Activated naive CD4-positive, alpha-beta T cell treated with anti-CD3 and anti-CD28 coated beads, Interleukin-2, amount 10 ng/mL, durations not matched to agents 7 days and 5 days (primary cell): ENCODE data around the gene STRN4.

Source experiments
- CTCF ChIA-PET: fragments of 350-600 bp; sonication (Branson Sonifier 250); formaldehyde crosslinking; loops from one replicate; lab custom pipeline; 2021; ENCODE audit warnings: antibody characterized with exemption; lab: Charles Lee
- DNase-seq: peaks from one replicate; pipeline ENCODE4 v3.0.0-alpha.2; 2020
- H3K27ac Mint-ChIP-seq: one replicate; pipeline ENCODE4 v1.8.0; 2021; ENCODE audit warnings: mild to moderate bottlenecking, moderate library complexity, mixed read lengths
- H3K27me3 Mint-ChIP-seq: one replicate; pipeline ENCODE4 v1.8.0; 2021; ENCODE audit warnings: mild to moderate bottlenecking, mixed read lengths
- H3K36me3 Mint-ChIP-seq: one replicate; pipeline ENCODE4 v1.8.0; 2021; ENCODE audit warnings: mixed read lengths
- H3K4me1 Mint-ChIP-seq: one replicate; pipeline ENCODE4 v1.8.0; 2021; ENCODE audit warnings: mixed read lengths
- H3K4me3 Mint-ChIP-seq: one replicate; pipeline ENCODE4 v1.8.0; 2021; ENCODE audit warnings: mild to moderate bottlenecking, moderate library complexity, mixed read lengths
- H3K9me3 Mint-ChIP-seq: one replicate; pipeline ENCODE4 v1.8.0; 2021; ENCODE audit warnings: mixed read lengths

The STRN4 gene

DNA sequence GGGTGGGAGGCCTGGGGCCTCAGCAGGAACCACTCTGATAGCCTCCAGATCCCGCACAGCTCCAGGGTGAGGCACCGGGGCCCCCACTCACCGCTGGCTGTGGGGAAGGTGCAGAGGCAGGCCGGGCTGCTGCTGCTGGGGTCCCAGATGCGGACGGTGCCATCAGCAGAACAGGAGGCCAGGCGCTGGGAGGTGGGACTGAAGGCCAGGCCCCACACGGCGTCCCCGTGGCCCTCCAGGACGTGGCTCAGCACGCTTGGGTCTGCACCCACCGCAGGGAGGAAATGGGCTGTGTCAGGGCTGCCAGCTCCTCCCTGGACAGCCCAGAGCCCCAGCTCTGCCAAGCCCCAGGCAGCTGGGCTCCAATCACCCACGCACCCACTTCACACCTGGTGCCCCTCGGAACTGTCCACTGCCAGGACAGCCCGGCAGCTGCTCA, 23.2 kb downstream of the STRN4 start:
- Mint-ChIP-seq H3K4me3 (no peak overlapping the region), H3K9me3 (no peaks in the 10 kb centered on the region), H3K36me3 (peaks cover 53% of the 10 kb centered on the region), H3K27ac (no peak overlapping the region), H3K27me3 (no peaks in the 10 kb centered on the region), H3K4me1 (peaks cover 40% of the 10 kb centered on the region)
- CTCF ChIA-PET, result interaction anchor here (0.6 to 0.7 kb wide), 2 partner anchors 19 to 86 kb away, joined by 4 read pairs; no protein-coding TSS in a partner anchor
- no peak for DNase-seq

DNA sequence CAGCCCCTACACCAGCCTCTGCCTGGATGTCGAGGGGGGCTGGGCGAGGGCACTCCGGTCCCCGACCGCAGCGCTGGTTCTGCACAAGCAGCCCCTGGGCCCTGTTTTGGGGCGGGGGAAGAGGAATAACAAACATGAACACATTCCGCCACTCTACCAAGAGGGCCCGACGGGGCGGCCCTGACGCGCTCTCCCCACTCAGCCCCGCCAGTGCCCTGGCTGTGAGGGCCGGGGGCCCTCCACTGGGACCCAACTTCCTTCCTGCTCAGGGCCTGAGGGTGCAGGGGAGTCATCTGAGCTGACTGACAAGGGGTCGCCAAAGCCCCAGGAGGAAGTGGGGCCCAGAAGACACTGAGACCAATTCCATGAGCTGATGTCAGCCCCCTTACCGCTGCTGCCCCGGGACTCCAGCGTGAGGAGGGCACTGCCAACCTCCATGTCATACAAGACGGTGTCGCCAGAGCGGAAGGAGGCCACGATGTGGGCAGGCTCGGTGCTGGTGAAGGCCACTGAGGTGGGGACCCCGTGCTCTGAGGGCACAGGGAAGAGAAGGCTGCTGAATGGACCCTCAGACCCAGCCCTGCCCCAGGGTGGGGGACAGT, 23.7 kb downstream of the STRN4 start:
- H3K4me1 Mint-ChIP-seq, result peaks cover 44% of the 10 kb centered on the region
- DNase-seq, result no peak
- no peaks in the 10 kb centered on the region for H3K27me3 Mint-ChIP-seq
- no peak overlapping the region for H3K27ac Mint-ChIP-seq
- CTCF ChIA-PET, result interaction anchor here (0.7 kb wide), 1 partner anchor 18 kb away, joined by 4 read pairs; no protein-coding TSS in a partner anchor
- H3K9me3 Mint-ChIP-seq, result no peaks in the 10 kb centered on the region
- no peak overlapping the region for H3K4me3 Mint-ChIP-seq
- H3K36me3 Mint-ChIP-seq, result peaks cover 54% of the 10 kb centered on the region

- CTCF ChIA-PET, result interaction anchor here (0.9 to 1.5 kb wide), 2 partner anchors 17 to 18 kb away, joined by 3 read pairs; no protein-coding TSS in a partner anchor
- no peak for DNase-seq
- no peaks in the 10 kb centered on the region for H3K9me3 Mint-ChIP-seq
- H3K27ac Mint-ChIP-seq, result no peak overlapping the region
- H3K4me3 Mint-ChIP-seq, result no peak overlapping the region
- H3K4me1 Mint-ChIP-seq, result peaks cover 43% of the 10 kb centered on the region
- peaks cover 50% of the 10 kb centered on the region for H3K36me3 Mint-ChIP-seq
- H3K27me3 Mint-ChIP-seq, result no peaks in the 10 kb centered on the region
Measured at GRCh38 chr19:46722004-46722380, 24.3 kb downstream of the STRN4 start.

DNA sequence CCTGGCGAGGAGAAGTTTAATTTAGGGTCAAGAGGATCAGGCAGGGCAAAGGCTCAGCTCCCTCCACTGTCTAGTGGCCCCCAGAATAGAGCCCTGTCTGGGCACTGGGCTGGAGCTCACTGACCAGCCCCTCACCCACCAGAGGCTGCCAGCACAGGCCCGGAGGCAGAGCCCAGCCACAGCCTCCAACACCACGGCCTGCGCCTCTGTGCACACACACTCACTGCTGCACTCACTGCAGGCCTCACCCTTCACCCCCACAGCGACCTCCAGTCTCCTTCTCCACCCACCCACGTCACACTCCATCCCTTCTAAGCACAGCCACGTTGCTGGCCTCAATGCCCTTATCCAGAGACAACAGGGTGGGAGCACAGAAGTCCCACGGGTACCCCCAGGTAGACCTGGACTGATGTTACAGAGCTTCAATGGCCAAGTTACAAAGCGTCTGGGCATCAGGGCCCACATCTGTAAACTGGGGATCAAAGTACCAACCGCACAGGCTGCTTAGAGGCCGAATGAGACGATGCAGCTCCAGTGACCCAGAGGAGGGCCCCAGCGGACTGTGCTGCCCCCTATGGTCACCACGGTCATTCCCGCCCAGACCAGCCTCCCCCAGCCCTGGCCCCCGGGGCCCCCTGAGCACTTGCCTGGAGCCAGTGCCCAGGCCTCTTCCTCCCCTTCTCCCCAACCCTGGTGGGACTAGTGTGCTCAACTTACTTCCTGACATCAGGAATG, 24.8 kb downstream of the STRN4 start:
- Mint-ChIP-seq H3K9me3 (no peaks in the 10 kb centered on the region), H3K4me3 (no peak overlapping the region), H3K4me1 (peaks cover 43% of the 10 kb centered on the region), H3K36me3 (peaks cover 55% of the 10 kb centered on the region), H3K27ac (peak overlapping the region; percentile 71), H3K27me3 (no peaks in the 10 kb centered on the region)
- CTCF ChIA-PET, result interaction anchor here (0.6 to 1.5 kb wide), 3 partner anchors 17 to 33 kb away, joined by 3 to 5 read pairs (median 3); no protein-coding TSS in a partner anchor
- no peak for DNase-seq

- Mint-ChIP-seq H3K36me3 (peaks cover 52% of the 10 kb centered on the region), H3K4me1 (peaks cover 43% of the 10 kb centered on the region), H3K27me3 (no peaks in the 10 kb centered on the region), H3K4me3 (no peak overlapping the region), H3K9me3 (no peaks in the 10 kb centered on the region), H3K27ac (no peak overlapping the region)
- CTCF ChIA-PET, result interaction anchor here (0.6 to 2.7 kb wide), 3 partner anchors 7 to 34 kb away, joined by 3 to 11 read pairs (median 5); no protein-coding TSS in a partner anchor
- DNase-seq, result no peak
Measured at GRCh38 chr19:46720503-46721239, 25.6 kb downstream of the STRN4 start.

- no peak for DNase-seq
- CTCF ChIA-PET, result interaction anchor here (0.7 to 2.7 kb wide), 2 partner anchors 8 to 15 kb away, joined by 3 to 11 read pairs; no protein-coding TSS in a partner anchor
- Mint-ChIP-seq H3K9me3 (no peaks in the 10 kb centered on the region), H3K27ac (no peak overlapping the region), H3K36me3 (peaks cover 56% of the 10 kb centered on the region), H3K27me3 (no peaks in the 10 kb centered on the region), H3K4me3 (no peak overlapping the region), H3K4me1 (peaks cover 43% of the 10 kb centered on the region)
Measured at GRCh38 chr19:46719629-46720502, 26.4 kb downstream of the STRN4 start.

DNA sequence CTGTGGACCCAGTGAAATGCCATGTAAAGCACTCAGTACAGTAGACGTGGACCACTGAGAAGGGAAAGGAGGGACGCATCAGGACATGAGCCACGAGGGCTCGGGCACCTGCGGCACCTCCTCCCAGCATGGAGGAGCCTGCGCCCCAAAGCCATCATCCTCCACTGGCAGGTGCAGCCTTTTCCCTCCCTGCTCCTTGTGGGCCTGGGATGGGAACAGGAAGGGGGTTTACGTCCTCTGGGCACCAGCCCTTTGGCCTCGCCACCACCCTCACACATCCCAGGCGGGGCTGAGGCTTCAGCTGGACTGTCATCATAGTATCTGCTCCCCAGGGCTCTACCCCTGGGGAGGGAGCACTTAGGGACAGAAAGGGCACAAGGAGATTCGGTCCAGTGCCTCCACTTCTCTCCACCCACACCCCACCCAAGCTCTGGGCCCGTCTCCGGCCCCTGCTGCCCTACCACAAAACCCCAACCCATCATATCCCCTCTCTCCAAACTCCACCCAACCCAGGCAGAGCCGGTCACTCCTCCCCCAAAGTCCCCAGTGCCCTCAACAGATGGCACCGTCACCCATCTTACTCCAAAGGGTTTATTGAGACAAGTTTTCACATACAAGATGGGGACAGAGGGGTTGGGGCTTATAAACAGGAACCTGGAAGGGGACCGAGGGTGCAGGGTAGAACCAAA, 27.2 kb downstream of the STRN4 start:
- Mint-ChIP-seq H3K9me3 (no peaks in the 10 kb centered on the region), H3K4me1 (peaks cover 43% of the 10 kb centered on the region), H3K27me3 (no peaks in the 10 kb centered on the region), H3K27ac (peak overlapping the region; percentile 97), H3K4me3 (peak overlapping the region; percentile 96), H3K36me3 (peaks cover 55% of the 10 kb centered on the region)
- no peak for DNase-seq
- CTCF ChIA-PET, result interaction anchor here (0.7 to 2.7 kb wide), 3 partner anchors 9 to 14 kb away, joined by 3 to 11 read pairs (median 3); no protein-coding TSS in a partner anchor

- peaks cover 44% of the 10 kb centered on the region for H3K4me1 Mint-ChIP-seq
- H3K36me3 Mint-ChIP-seq, result peaks cover 56% of the 10 kb centered on the region
- DNase-seq, result peak; percentile 82
- peak overlapping the region; percentile 96 for H3K4me3 Mint-ChIP-seq
- H3K9me3 Mint-ChIP-seq, result no peaks in the 10 kb centered on the region
- no peaks in the 10 kb centered on the region for H3K27me3 Mint-ChIP-seq
- CTCF ChIA-PET, result interaction anchor here (0.6 to 2.7 kb wide), 4 partner anchors 10 to 56 kb away, joined by 3 to 11 read pairs (median 4); no protein-coding TSS in a partner anchor
- peak overlapping the region; percentile 97 for H3K27ac Mint-ChIP-seq
Measured at GRCh38 chr19:46718157-46718933, 27.9 kb downstream of the STRN4 start.

GRCh38 chr19:46717716-46718143, 28.5 kb downstream of the STRN4 start:
- Mint-ChIP-seq H3K36me3 (peaks cover 55% of the 10 kb centered on the region), H3K27ac (peak overlapping the region; percentile 97), H3K9me3 (no peaks in the 10 kb centered on the region), H3K4me3 (peak overlapping the region; percentile 96), H3K4me1 (peaks cover 47% of the 10 kb centered on the region), H3K27me3 (no peaks in the 10 kb centered on the region)
- DNase-seq, result peak; percentile 53
- CTCF ChIA-PET, result interaction anchor here (0.9 to 2.7 kb wide), 2 partner anchors 10 to 14 kb away, joined by 4 to 11 read pairs; no protein-coding TSS in a partner anchor

- Mint-ChIP-seq H3K4me3 (peak within 1 kb of the TSS; percentile 96), H3K27ac (peak within 1 kb of the TSS; percentile 97), H3K36me3 (peaks cover 57% of the 10 kb centered on the region), H3K9me3 (no peaks in the 10 kb centered on the region), H3K27me3 (no peaks in the 10 kb centered on the region), H3K4me1 (peaks cover 49% of the 10 kb centered on the region)
- CTCF ChIA-PET, result no interaction called here
- peak; percentile 93 for DNase-seq
Measured at GRCh38 chr19:46717034-46717715, 29.1 kb downstream of the STRN4 start, which contains the start of gene PRKD2. TSS of gene PRKD2 (minus strand) at chr19:46717114. CDS start at chr19:46716370, 744 bp downstream.

- H3K9me3 Mint-ChIP-seq, result no peaks in the 10 kb centered on the region
- peaks cover 53% of the 10 kb centered on the region for H3K36me3 Mint-ChIP-seq
- peak overlapping the region; percentile 96 for H3K4me3 Mint-ChIP-seq
- CTCF ChIA-PET, result interaction anchor here (3.3 to 4.0 kb wide), 2 partner anchors 12 kb away, joined by 32 to 40 read pairs; no protein-coding TSS in a partner anchor
- DNase-seq, result peak; percentile 29
- H3K4me1 Mint-ChIP-seq, result peaks cover 49% of the 10 kb centered on the region
- H3K27ac Mint-ChIP-seq, result peak overlapping the region; percentile 97
- no peaks in the 10 kb centered on the region for H3K27me3 Mint-ChIP-seq
Measured at GRCh38 chr19:46716672-46717033, 29.6 kb downstream of the STRN4 start.
